ENCODE data around the gene CELSR1.

The CELSR1 gene

DNA sequence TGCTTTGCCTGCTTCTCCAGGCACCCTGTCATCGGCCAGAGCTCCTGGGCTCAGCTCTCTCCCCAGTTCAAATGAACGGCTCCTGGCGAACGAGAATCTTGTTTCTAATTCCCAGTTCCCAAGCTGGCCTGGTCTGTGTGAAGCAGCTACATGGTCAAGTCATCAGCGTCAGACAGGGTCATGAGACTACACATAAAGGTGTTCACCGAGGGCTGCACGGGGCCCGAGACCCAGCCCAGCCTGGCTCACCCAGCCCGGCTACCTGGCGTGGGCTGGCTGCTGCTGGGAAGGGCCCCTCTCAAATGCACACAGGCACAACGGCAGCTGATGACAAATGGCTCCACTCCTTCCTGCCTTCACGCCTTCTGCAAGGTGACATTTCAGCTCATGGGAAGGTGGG, 14.6 kb upstream of the CELSR1 start:
- FAIRE-seq = no peak

DNA sequence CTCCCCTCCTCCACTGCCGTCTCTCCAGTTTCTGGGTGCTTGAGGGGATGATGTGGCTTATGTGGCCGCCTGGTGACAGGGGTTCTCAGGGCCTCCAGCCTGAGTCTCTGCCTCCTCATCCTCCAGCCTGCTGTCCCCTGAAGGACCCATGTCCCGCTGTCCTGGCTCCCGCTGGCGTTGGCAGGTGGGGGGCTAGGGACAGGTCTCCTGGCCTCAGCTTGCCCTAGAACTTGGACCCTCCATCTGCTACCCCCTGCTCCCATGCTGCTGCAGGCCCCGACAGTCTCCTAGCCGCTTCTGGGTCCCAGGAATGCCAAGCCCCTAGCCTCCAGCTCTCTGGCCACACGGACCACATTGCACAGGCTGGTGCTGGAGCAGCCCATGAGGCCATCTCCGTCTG, 13.9 kb upstream of the CELSR1 start:
- no peak for FAIRE-seq

DNA sequence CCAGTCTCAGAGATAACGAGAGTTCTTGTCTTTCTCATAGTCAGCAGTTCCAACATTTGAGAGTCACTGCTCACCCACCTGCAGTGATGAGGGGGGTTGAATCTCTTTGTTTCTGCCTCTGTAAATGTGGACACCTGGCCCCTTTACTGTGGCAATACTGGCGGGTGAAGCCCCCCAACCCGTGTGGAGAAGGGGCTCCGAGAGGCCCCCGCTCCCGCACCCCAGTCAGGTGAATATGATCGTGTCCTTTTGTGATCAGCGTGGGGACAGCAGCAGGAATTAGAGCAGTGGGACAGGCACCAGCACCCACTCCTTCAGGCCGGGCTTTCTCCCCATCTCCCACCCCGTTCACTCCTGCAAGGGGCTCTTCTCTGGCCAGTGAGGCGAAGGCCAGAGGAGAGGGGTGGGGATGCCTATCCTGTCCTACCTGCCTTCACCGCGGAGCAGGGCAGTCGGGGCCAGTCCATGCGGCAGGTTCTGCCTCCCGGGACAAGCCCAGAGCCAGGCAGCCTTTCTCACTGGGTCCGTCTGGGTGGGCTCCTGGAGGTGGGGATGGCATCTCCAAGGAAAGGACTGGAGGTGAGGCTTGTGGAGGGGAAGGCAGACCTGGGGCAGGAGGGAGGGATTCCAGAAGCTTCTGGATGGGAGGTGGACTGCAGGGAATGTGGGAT, 12.7 kb upstream of the CELSR1 start:
- FAIRE-seq = no peak

DNA sequence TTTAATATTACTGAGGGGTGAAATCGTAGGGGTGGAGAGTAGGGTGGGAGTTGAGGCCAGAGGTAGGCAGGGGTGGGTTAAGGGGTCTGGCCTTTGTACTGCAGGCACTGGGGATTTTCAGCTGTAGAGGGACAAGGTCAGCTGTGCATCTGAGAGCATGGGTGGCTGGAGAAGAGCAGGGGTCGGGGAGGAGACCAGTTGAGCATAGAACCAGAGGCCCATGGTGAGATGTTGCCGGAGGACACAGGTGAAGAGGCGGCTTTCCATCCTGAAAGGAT, 12.1 kb upstream of the CELSR1 start:
- no peak for FAIRE-seq

DNA sequence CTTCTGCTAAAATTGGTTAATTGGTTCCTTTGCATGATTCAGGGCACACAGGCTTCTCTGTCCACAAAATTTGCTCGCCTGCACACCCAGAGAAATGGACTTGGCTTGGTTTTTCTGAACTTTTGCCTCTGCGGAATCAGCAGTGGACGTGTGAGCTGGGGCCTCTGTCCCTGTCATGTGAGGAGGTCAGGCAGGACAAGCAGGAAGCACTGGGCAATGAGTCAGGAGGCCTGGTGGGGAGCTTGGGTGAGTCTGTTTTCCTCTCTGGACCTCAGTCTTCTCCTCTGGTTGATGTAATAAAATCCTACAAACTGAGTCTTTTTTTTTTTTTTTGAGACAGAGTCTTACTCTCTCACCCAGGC, 10.4 kb upstream of the CELSR1 start:
- FAIRE-seq = no peak

DNA sequence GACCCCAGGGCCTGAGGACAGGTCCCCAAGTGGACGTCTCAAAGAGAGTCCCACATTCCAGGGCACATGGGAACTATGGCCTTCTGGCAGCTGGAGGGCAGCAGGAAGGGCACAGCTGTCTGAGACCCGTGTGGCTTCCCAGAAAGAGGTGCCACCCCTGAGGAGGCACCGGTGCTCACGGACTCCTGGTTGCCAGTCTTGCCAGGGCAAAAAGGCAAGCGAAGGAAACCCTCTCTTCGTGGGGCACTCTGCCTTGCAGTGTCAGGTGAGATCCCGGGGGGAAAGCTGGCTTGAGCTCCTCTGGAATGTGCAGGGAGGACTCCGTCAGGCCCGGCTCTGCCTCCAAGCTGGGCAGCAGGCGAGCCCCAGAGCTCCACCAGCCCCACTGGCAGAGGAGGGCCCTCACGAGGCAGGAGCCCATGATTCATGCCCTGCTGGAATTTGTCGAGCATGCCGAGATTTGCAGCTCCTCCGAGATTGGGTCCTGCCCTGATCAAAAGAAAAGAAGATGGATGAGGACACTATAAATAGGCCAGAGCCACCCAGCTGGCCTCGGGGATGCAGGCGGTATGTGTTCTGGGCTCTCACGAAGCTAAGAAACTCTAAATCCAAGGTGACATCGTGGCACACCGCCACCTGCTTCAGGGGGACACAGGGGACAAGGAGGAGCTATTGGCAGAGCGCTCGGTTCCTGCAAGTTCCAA, 9.9 kb upstream of the CELSR1 start:
- FAIRE-seq = no peak

DNA sequence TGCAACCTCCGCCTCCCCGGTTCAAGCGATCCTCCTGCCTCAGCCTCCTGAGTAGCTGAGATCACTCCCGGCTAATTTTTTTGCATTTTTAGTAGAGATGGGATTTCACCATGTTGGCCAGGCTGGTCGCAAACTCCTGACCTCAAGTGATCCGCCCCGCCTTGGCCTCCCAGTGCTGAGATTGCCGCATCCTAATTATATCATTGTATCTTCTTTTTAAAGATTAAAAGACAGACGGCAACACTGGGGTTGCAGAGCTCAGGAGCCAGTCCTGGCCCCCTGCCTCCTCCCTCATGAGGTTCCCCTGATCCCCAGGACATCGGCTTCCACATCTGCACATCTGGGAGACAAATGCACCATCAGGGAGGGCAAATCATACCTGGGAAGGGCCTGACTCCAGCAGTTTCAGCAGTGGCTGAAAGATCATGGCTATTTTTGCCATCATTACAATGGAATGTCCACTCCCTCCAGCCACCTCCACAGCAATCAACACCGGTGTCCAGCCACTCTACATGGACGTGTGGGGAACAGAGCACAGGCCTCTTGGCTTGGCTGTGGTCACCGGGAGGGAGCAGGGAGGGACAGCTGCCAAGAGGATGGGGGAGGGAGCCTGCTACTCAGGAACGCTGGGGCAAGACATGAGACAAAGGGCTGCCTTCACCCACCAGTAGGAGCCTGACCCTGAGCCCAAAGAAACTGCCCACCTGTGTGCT, 9.2 kb upstream of the CELSR1 start:
- FAIRE-seq = no peak

DNA sequence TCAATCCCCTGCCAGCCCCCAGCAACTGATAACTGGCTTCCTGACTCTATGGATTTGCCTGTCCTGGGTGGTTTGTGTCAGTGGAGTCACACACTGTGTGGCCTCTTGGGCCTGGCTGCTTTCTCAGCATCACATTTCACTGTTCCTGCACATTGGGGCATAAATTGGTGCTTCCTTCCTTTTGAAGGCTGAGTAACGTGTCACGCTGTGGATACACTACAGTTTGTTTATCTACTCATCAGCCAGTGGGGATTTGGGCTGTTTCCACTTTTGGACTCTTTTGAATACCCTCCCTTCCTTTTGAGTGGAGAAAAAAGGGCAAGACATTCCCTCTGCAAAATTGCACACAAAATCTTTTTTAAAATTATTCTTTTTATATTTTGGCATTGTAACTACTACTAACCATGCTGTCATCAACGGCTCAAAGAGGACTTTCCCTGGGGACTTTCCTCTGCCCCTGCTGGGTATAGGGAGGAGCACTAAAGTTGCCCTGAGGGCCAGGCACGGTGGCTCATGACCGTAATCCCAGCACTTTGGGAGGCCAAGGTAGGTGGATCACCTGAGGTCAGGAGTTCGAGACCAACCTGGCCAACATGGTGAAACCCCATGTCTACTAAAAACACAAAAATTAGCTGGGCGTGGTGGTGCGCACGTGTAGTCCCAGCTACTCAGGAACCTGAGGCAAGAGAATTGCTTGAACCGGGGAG, 7.8 kb upstream of the CELSR1 start:
- no peak for FAIRE-seq

DNA sequence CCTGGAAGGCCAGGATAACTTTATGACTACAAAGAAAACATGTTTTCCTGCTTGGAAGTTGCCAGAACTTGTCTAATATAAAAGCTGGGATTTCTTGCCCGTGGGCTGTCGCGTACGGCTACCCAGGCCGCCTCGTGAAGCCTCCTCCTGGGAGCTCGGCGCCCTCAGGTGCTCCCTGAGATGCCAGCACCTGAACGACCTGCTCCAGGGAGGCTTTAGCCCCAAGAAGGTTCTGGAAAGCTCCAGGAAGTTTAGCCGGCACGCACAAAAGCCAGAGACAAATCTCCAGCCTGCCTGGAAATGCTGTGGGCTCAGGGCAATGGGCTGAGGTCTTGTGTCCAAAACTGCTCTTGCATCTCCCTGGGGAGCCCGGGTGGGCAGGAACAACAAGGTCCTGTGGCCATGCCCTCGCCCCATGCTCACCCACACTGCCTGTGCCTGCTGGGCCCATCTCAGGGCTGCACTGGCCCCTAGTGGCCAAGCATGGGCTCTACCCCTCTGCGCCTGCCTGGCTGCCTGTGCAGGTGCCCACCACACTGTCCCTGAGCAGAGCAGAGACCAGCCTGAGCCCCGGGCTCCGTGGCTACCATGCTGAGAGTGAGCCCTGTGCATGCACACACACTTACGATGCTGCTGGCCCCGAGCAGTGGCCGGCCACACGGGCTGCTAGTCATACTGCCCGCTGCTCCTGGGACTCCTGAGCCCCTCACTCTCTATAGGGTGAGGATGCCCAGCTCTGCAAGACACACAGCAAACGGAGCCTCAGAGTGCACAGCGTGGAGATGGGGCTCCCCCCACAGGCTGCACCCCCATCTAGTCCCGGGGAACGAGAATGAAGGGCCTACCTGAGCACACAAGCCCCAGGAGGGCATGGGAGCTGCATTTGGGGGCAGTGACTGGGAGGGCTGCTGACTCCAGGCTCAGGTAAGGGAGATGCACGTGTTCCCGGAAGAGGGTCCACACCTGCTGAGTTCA, 4.9 kb upstream of the CELSR1 start:
- no peak for FAIRE-seq

DNA sequence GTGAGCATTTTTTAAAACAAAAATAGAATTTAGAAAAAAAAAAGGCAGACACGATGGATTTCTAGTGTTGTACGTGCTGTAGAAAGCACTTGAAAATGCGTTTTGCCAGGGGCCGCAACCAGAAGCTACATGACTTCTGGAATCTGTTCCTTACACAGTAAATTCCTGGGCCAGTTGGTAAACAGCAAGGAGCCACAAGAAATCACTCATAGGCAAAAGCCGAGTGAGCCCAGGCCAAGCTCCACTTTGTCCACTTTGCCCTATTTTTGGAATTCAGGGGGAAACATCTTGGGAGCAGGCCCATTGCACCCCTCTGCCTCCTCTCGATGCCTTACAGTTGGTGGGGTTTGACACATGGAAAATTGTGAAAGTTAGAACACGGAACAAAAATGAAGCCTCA, 4.1 kb upstream of the CELSR1 start:
- no peak for FAIRE-seq

DNA sequence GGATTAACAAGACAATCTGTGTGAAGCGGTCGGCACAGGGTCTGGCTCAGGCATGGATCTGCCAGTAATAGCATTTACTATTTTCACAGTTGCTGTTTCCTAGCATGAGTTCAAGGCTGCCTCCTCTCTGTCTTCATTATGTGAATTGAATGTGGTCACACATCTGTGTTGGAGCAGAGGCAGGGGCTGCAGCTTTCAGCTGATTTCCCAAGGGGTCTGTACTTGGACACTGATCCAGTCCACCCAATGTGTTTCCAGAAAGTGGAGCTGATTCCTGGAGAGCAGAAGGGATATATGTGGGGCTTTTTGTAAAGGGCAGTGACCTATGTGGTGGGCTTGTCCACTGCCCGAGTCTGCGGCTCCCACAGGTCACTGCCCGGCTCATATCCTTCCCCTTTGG, 3.5 kb upstream of the CELSR1 start:
- no peak for FAIRE-seq

DNA sequence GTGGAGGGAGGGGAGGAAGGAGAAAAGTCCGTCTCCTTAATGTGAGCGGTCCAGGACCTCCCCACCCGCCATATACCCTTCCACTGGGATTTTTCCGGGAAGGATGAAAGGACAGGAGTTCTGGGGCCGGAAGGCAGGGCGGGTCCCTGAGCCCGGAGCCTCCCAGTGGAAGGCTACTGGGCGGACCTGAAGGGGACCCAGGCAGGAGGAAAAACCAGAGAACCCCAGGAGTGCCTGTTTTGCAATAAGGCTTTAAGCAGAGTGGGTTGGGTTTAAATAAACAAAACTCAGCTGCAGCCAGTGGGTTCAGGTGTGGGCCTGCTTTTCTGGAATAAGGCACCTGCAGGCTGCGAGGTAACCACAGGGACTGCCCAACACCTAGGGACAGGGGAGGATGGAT, 1.7 kb upstream of the CELSR1 start:
- no peak for FAIRE-seq

DNA sequence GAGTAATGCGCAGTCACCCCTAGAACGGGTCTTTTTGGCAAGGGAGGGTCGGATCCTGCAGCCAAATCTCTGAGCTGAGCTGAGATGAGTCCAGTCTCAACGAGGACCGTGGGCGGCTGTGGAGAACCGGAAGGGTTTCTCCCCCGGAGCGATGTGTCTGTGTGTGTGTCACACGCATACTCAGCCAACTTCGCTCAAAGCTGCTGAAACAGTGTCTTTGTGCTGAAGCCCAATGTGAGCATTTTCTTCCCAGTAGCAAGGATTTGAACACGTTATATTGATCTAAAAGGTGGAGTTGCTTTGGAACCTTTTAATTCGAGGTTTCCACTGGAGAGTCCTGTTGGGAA, 1.4 kb upstream of the CELSR1 start:
- no peak for FAIRE-seq

DNA sequence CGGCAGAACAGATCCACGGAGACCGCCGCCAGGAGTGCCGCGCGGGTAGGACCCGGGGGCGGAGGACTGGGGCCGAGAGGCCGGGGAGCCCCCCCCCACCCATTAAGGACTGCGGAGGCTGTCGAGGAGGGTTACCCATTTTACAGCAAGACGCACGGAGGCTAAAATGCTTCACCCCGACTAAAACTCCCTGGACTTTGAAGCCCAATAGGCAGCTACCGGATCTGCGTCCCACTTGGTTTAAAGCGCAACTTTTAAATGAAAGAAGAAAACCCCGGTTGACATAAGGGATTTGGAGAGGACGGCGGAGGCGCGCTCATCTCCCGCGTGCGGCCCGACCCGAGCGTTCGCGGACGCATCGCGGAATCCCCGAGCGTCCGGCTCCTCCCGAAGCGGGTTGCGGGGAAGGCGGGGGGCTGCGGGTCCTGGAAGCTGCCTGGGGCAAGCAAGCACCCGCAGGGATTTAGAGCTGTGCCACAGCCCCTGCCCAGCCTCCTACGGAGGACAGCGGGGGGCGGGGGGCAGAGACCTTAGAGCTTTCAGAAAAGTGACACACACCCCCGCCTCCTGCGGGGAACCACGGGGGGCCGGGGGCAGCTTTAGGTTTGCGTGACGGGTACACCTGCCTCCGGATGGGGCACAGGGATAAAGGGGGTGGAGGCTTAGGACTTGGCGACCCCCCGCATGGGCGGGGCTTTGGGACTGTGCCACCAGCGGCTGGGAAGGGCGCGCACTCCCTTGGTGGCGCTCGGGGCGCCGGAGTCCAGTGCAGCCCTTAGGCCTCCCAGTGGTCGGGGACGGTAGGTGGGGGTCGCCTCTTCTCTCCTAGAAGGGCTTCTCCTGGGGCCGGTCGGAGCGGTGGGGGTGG, 760 bp upstream of the CELSR1 start:
- no peak for FAIRE-seq

DNA sequence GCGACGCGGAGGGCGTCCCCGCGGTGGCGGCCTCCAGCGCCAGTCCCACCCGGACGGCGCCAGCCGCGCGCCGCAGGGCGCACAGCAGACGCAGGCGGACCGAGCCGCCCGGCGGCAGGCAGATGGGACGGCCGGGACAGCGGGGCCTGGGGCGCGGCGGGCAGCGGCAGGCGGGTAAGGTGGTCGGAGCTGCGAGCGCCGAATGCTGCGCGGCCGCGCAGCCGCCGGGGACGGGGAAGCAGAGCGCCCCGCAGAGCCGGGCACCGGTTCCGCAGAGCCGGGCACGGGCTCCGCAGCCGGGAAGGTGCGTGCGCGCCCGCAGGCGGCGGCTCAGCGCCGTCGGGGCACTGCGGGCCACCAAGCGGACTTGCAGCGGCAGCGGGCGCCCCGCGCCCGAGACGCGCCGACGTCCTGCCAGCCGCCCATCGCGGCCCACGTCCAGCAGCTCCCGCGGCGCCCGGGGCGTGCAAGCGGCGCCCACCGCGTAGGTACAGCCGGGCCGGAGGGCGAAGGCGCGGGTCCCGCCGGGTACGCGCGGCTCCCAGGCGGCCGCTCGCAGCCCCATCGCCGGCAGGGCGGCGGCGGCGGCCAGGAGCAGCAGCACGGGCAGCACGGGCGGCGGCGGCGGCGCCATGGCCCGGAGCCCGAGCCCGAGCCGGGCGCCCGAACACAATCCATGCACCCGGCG, 739 bp downstream of the CELSR1 start:
- FAIRE-seq = no peak

DNA sequence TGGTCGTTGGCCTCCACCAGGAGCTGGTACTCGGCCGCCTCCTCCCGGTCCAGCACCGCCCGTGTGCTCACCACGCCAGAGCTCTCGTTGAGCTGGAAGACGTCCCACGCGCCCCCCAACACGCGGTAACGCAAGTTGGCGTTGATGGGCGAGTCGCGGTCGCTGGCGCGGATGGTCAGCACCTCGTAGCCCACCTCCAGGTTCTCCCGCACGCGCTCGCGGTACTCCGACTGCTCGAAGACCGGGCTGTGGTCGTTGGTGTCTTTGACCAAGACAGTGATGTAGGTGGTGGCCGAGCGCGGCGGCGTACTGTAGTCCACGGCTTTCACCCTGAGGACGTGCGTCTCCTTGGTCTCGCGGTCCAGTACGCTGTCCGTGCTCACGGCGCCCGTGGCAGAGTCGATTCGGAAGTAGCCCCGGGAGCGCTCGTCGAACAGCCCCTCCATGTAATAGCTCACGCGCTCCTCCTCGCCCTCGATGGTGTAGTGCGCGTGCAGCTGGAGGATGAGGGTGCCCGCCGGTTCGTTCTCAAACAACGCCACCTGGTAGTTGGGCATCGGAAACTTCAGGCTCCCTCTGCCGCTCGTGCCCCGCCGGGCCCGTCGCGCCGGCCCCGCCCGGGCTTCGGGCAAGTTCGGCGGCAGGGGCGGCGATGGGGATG, 1.4 kb downstream of the CELSR1 start:
- FAIRE-seq = no peak

DNA sequence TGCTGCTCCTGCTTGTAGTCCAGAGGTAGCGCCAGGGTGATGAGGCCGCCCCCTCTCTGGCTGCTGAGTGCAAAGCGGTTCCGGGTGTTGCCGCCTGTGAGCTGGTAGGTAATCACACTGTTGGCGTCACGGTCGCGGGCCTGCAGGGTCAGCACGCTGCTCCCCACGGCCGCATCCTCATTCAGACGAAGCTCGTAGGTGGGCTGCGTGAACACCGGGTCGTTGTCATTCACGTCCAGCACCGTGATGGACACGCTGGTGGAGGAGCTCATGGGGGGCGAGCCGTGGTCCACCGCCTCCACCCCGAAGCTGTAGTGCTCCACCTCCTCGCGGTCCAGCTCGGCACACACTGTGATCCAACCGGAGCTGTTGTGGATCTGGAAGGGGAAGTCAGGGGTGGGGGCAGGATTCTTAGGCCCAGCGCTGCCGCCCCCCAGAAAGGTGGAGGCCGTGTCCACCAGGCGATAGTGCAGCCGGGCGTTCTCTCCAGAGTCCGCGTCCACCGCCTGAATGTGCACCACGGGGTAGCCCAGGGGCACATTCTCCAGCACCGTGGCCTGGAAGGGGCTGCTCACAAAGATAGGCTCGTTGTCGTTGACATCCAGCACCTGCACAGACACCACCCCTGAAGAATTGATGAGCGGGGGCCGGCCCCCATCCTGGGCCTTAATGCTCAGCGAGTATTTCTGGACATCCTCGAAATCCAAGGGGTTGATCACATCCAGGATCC, 2.4 kb downstream of the CELSR1 start:
- no peak for FAIRE-seq

DNA sequence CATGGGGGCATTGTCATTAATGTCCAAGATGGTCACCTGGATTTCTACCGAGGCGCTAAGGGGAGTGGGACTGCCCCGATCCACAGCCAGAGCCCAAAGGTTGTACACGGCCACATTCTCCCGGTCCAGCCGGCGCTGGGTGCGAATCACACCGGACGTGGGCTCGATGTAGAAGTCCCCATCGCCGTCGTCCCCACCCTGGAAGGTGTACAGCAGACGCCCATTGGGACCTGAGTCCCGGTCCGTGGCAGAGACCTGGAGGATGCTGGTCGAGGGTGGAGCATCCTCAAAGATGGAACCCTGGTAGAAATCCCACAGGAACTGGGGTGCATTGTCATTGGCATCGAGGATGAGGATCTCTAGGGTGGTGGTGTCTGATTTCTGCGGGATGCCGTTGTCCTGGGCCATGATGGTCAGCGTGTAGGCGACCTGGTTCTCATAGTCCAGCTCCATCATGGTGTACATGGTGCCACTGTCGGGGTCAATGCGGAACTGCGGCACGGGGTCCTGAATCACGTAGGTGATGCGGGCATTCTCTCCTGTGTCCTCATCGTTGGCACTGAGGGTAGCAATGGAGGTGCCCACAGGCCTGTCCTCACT, 3.1 kb downstream of the CELSR1 start:
- no peak for FAIRE-seq

DNA sequence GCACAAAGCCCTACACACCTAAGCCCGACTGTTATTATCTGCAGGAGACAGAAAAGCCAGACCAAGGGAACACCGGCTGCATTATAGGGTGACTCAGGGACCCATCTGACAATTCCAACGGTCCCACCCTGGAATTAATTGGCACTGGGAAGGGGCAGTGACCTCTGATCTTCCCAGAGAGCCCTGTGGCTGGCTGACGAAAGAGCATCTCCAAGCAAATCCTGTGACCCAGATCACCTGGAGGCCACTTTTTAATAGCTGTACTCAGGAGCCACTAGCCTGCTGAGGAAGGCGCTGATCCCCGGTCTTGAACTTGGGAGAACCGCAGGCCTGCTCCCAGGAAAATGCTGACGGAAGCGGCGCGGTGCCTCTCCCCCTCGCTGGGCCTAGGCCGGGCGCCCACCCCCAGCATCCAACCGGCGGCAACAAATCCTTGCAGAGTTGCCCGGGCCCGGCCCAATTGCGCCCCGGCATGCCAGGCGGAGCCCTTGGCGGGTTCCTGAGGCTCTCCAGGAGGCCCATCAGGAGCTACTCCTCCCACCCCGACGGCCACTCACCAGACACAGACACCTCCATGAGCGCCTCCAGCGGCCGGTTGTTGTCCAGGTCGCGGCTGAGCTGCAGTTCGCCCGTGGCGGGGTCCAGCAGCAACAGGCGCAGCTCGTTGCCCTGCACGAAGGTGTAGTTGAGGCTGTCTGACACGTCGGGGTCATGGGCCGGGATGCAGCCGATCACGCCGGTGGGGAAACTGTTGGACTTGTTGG, 4.2 kb downstream of the CELSR1 start:
- no peak for FAIRE-seq

Measured in colon (tissue), 2 donors.